GM12872 (cell line): ENCODE data around the gene GTF2H4.

Source experiments
- TF ChIP-seq, protein P1 (sequence below): IDR thresholded peaks from 3 replicates; pipeline ENCODE4 v1.5.1; 2011; ENCODE audit warnings: low read depth, mild to moderate bottlenecking, low read length, moderate library complexity; ENCODE audit not compliant: insufficient read depth

The GTF2H4 gene

GRCh38 chr6:30931969-30932645 lies 24.1 kb downstream of the GTF2H4 start, which contains the start of gene SFTA2:
Gene SFTA2, minus strand, starts transcription at chr6:30932170. Its CDS starts 74 bp downstream, at chr6:30932096.
- TF ChIP-seq, protein P1, sequence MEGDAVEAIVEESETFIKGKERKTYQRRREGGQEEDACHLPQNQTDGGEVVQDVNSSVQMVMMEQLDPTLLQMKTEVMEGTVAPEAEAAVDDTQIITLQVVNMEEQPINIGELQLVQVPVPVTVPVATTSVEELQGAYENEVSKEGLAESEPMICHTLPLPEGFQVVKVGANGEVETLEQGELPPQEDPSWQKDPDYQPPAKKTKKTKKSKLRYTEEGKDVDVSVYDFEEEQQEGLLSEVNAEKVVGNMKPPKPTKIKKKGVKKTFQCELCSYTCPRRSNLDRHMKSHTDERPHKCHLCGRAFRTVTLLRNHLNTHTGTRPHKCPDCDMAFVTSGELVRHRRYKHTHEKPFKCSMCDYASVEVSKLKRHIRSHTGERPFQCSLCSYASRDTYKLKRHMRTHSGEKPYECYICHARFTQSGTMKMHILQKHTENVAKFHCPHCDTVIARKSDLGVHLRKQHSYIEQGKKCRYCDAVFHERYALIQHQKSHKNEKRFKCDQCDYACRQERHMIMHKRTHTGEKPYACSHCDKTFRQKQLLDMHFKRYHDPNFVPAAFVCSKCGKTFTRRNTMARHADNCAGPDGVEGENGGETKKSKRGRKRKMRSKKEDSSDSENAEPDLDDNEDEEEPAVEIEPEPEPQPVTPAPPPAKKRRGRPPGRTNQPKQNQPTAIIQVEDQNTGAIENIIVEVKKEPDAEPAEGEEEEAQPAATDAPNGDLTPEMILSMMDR: no peak

DNA sequence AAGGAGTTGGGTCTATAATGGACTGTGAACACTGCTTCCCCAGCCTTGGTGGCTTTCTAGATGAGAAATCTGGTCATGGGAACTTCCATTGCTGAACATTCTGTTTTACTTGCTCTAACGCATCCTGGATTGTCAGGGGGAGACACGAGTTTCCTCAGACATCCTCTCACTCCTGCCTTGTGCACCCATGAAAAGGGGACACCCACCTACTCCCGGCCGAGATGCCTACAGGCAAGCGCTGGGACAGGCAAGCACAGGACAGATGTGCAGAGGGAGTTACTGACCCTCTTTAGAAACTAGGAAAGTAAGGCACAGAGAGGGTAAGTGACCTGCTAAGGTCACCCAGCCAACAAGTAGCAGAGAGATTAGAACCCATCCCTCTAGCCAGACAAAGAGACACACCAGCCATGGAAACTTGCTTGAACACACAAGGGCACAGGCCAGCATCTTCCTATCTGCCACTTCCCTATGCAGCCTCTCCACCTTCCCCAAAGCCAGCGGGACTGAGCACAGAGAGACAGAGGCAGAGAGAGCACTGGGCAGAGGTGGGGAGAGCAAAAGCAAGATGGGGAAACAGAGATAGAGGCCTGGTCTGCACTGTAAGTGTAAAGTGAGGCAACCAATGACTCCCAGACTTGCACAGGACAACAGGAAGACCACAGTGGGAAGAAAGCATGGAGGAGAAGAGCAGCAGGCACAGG lies 24.8 kb downstream of the GTF2H4 start:
- TF ChIP-seq, protein P1: no peak

- TF ChIP-seq, protein P1: no peak
Observed at GRCh38 chr6:30935018-30935417, 27.0 kb downstream of the GTF2H4 start.

DNA sequence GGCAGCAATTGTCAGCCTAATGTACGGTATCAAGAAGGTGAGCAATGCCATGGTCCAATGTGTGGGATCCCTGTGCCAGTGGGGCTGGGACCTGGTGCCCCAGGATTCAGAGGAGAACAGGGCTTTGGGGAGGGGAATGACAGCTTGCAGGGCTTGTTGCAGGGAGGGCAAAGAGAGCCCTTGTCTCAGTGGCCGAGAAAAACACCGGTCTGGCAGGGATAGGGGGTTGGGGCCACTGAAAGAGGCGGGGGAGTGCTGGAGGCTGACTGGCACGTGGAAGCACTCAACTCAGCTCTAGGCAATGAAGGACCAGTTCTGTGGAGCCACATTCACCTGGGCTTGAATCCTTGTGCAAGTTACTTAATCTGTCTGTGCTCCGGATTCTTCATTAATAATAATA lies 29.3 kb downstream of the GTF2H4 start:
- TF ChIP-seq, protein P1: no peak

- TF ChIP-seq, protein P1: no peak
Observed at GRCh38 chr6:30938730-30939129, 30.7 kb downstream of the GTF2H4 start.

DNA sequence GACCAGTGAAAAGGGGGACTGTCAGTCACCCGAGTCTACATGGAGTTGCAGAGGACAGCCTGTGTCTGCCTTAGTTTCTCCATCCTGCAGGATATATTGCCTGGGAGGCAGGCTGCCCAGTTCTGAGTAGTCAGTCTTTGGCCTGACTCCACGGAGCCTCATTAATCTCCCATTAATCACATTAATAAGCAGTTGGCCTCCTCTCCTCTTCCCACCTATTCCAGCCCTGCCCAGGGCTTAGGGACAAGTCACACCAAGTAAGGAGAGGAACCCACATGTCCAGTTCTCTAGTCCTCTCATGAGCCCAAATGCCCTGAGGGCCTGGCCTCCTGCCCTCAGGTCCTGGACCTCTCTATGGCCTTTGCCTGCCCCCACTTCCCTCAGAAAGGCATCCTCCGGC lies 31.5 kb downstream of the GTF2H4 start:
- TF ChIP-seq, protein P1: no peak

- TF ChIP-seq, protein P1: no peak
Observed at GRCh38 chr6:30940361-30940986, 32.5 kb downstream of the GTF2H4 start, which contains the start of gene MUCL3. Gene MUCL3, plus strand, starts transcription at chr6:30940973. Its CDS starts 27 bp downstream, at chr6:30941000.
